ENCODE data around the gene PDGFA.

GRCh38 chr7:484356-485101 lies 35.1 kb downstream of the PDGFA start:
- TF ChIP-seq POLR2A (IDR thresholded peaks at IDR 0.05) (no peak), CTCF (IDR thresholded peaks at IDR 0.05) (no peak)
